Testis (tissue), 3 donors: Measurements from ENCODE around the gene FNDC8. TPM values are rescaled to one million over a fixed set of nuclear protein-coding genes. Genes with fewer than 3 reads are reported as not detected.

Source experiments
- DNase-seq: peaks from one replicate; pipeline ENCODE4 v3.0.0-alpha.2; 2019
- H3K27ac ChIP-seq, 2 donors: fragments of 200-600 bp; sonication (generic); one replicate each; pipeline ENCODE4 v1.5.1; 2019
- H3K27me3 ChIP-seq: fragments of 200-600 bp; sonication (generic); one replicate; pipeline ENCODE4 v1.5.1; 2019
- H3K36me3 ChIP-seq: fragments of 200-600 bp; sonication (generic); one replicate; pipeline ENCODE4 v1.5.1; 2017; ENCODE audit warnings: low read depth; ENCODE audit errors: missing control alignments
- H3K4me1 ChIP-seq: fragments of 200-600 bp; sonication (generic); one replicate; pipeline ENCODE4 v1.5.1; 2019
- H3K4me3 ChIP-seq, 2 donors: fragments of 200-600 bp; sonication (generic); one replicate each; pipeline ENCODE4 v1.5.1; 2017 to 2019
- H3K9me3 ChIP-seq: fragments of 200-600 bp; sonication (generic); one replicate; pipeline ENCODE4 v1.5.1; 2017
- CTCF ChIP-seq, 3 experiments: fragments of 450-650 bp in 2 of 3; fragments of 200-600 bp in 1 of 3; sonication (generic) in 1 of 3; IDR thresholded peaks; one replicate each; pipeline ENCODE4 v1.5.1; 2016 to 2019; ENCODE audit warnings: antibody characterized with exemption in 3 of 3, mild to moderate bottlenecking in 2 of 3, moderate library complexity in 1 of 3
- POLR2A ChIP-seq: fragments of 450-650 bp; IDR thresholded peaks from one replicate; pipeline ENCODE4 v1.6.1; 2017; ENCODE audit warnings: antibody characterized with exemption, mild to moderate bottlenecking, moderate library complexity
- WGBS, 2 donors: methylation state at CpG; one replicate each; pipeline ENCODE4 v1.1.5; 2018; 5-methylcytosine and 5-hydroxymethylcytosine counted together
- intact Hi-C: fragments of 100-400 bp; cut with DNase I; formaldehyde crosslinking; loops from one replicate; pipeline ENCODE4 v1.15.1; 2023; ENCODE audit warnings: low total_unique reads
- polyA plus RNA-seq: library from polyadenylated mRNA; stranded (reverse); fragments of 350-450 nt; fragmentation: Illumina TruSeq; extraction: RNeasy Lipid Tissue Mini Kit (QIAGEN cat#74804); gene quantifications from one replicate; pipeline ENCODE4 v1.2.3, GENCODE V29; 2014; ENCODE audit warnings: low read depth, low replicate concordance; ENCODE audit not compliant: insufficient read depth
- total RNA-seq, 2 donors: library from RNA; depleted of rRNA; stranded (reverse); fragments of >200 nt; gene quantifications; one replicate each; pipeline ENCODE4 v1.2.3, GENCODE V29; 2016

FNDC8 gene
- total and polyA plus RNA-seq, 3 donors from 2014 or later: 39.0 to 138 (median 120) TPM

GRCh38 chr17:35083071-35083470 lies 38.3 kb upstream of the FNDC8 start:
- WGBS, 2 donors: 65 to 85% methylated on average over 2 of the region's 2 CpGs

GRCh38 chr17:35084987-35085386 lies 36.4 kb upstream of the FNDC8 start:
- no peak overlapping the region for H3K27ac ChIP-seq
- TF ChIP-seq POLR2A (no peak), CTCF (IDR thresholded peaks at IDR 0.05) (no peak)
- intact Hi-C loops: no loop called here

More at GRCh38 chr17:35083071-35083470, 38.3 kb upstream of the FNDC8 start:
- intact Hi-C loops: no loop called here
- peaks cover 18% of the 10 kb centered on the region for H3K4me1 ChIP-seq
- no peak for TF ChIP-seq CTCF (IDR thresholded peaks at IDR 0.05)
- TF ChIP-seq POLR2A: no peak
- no peaks in the 10 kb centered on the region for H3K36me3 ChIP-seq
- no peaks in the 10 kb centered on the region for H3K9me3 ChIP-seq
- no peaks in the 10 kb centered on the region for H3K27me3 ChIP-seq
- H3K27ac ChIP-seq: no peak overlapping the region
- no peak overlapping the region for H3K4me3 ChIP-seq
- DNase-seq: no peak

GRCh38 chr17:35086164-35086563 lies 35.3 kb upstream of the FNDC8 start:
- no peaks in the 10 kb centered on the region for H3K36me3 ChIP-seq
- no peak for TF ChIP-seq POLR2A
- TF ChIP-seq CTCF (IDR thresholded peaks at IDR 0.05): no peak
- no peak overlapping the region for H3K27ac ChIP-seq
- intact Hi-C loops: no loop called here
- H3K27me3 ChIP-seq: no peaks in the 10 kb centered on the region
- H3K9me3 ChIP-seq: no peaks in the 10 kb centered on the region
- no peak overlapping the region for H3K4me3 ChIP-seq
- no peak for DNase-seq
- 96 to 99% methylated on average over 8 of the region's 8 CpGs for whole genome bisulfite sequencing, 2 donors
- H3K4me1 ChIP-seq: peaks cover 15% of the 10 kb centered on the region

More at GRCh38 chr17:35084987-35085386, 36.4 kb upstream of the FNDC8 start:
- H3K27me3 ChIP-seq: no peaks in the 10 kb centered on the region
- peaks cover 24% of the 10 kb centered on the region for H3K4me1 ChIP-seq
- no peak overlapping the region for H3K4me3 ChIP-seq
- no peaks in the 10 kb centered on the region for H3K36me3 ChIP-seq
- DNase-seq: no peak
- H3K9me3 ChIP-seq: no peaks in the 10 kb centered on the region
- 78 to 83% methylated on average over 2 of the region's 2 CpGs for WGBS, 2 donors

- peaks cover 13% of the 10 kb centered on the region for H3K4me1 ChIP-seq
- peak overlapping the region in 1 of 2 donors; percentile 97 for H3K4me3 ChIP-seq
- intact Hi-C loops: no loop called here
- DNase-seq: no peak
- WGBS, 2 donors: 83 to 86% methylated on average over 8 of the region's 8 CpGs
- no peaks in the 10 kb centered on the region for H3K27me3 ChIP-seq
- no peaks in the 10 kb centered on the region for H3K36me3 ChIP-seq
- H3K9me3 ChIP-seq: no peaks in the 10 kb centered on the region
- peak overlapping the region in 1 of 2 donors; percentile 94 for H3K27ac ChIP-seq
- TF ChIP-seq POLR2A (no peak), CTCF (IDR thresholded peaks at IDR 0.05) (no peak)
Observed at GRCh38 chr17:35086931-35087573, 34.4 kb upstream of the FNDC8 start.
